ENCODE results near the gene PRORP.
"Not testable (repeated sequence)": the region's sequence is repeated elsewhere in the genome, so short reads cannot be mapped to it uniquely, and the experiment has no call there.

Gene PRORP

GRCh38 chr14:35138585-35138984 lies 16.2 kb downstream of the PRORP start:
- no peak for DNase-seq (ENCODE audit: low read depth in 2 of 2)

GRCh38 chr14:35140718-35141581 lies 18.6 kb downstream of the PRORP start:
- DNase-seq (ENCODE audit: low read depth in 2 of 2), result no peak

- DNase-seq (ENCODE audit: low read depth in 2 of 2), result no peak
Measured at GRCh38 chr14:35144029-35144428, 21.7 kb downstream of the PRORP start.

- no peak for DNase-seq (ENCODE audit: low read depth in 2 of 2)
Measured at GRCh38 chr14:35146711-35147149, 24.4 kb downstream of the PRORP start.

GRCh38 chr14:35147186-35147585 lies 24.8 kb downstream of the PRORP start:
- no peak for DNase-seq (ENCODE audit: low read depth in 2 of 2)

GRCh38 chr14:35147711-35148110 lies 25.4 kb downstream of the PRORP start:
- no peak for DNase-seq (ENCODE audit: low read depth in 2 of 2)

GRCh38 chr14:35149239-35149638 lies 26.9 kb downstream of the PRORP start:
- DNase-seq (ENCODE audit: low read depth in 2 of 2), result no peak

- DNase-seq (ENCODE audit: low read depth in 2 of 2), result not testable (repeated sequence)
Measured at GRCh38 chr14:35152531-35152930, 30.2 kb downstream of the PRORP start.

GRCh38 chr14:35154016-35154415 lies 31.7 kb downstream of the PRORP start:
- DNase-seq (ENCODE audit: low read depth in 2 of 2), result no peak

- DNase-seq (ENCODE audit: low read depth in 2 of 2), result no peak
Measured at GRCh38 chr14:35155962-35156361, 33.6 kb downstream of the PRORP start.

- no peak for DNase-seq (ENCODE audit: low read depth in 2 of 2)
Measured at GRCh38 chr14:35158491-35158890, 36.1 kb downstream of the PRORP start.

GRCh38 chr14:35158951-35159653 lies 36.8 kb downstream of the PRORP start:
- no peak for DNase-seq (ENCODE audit: low read depth in 2 of 2)

- DNase-seq (ENCODE audit: low read depth in 2 of 2), result no peak
Measured at GRCh38 chr14:35159742-35160409, 37.5 kb downstream of the PRORP start.

GRCh38 chr14:35161231-35161630 lies 38.9 kb downstream of the PRORP start:
- DNase-seq (ENCODE audit: low read depth in 2 of 2), result no peak

GRCh38 chr14:35163384-35163783 lies 41.0 kb downstream of the PRORP start:
- DNase-seq (ENCODE audit: low read depth in 2 of 2), result no peak

GRCh38 chr14:35164849-35165248 lies 42.5 kb downstream of the PRORP start:
- no peak for DNase-seq (ENCODE audit: low read depth in 2 of 2)

GRCh38 chr14:35167496-35167895 lies 45.1 kb downstream of the PRORP start:
- DNase-seq (ENCODE audit: low read depth in 2 of 2), result no peak

Data from stimulated activated CD4-positive, alpha-beta T cell treated with anti-CD3 and anti-CD28 coated beads, Interleukin-15, amount 100 ng/mL, for 48 hours (primary cell).